Measurements from ENCODE around the gene CYP4A22.
"Not testable (repeated sequence)": the region's sequence is repeated elsewhere in the genome, so short reads cannot be mapped to it uniquely, and the experiment has no call there.

The CYP4A22 gene

GRCh38 chr1:47137198-47137597 is at the start of gene CYP4A22:
Gene CYP4A22, plus strand, starts transcription at chr1:47137441. Its CDS starts 45 bp downstream, at chr1:47137486.
- no peak for DNase-seq

- peak in 4 of 56 donors; percentile 1 to 46 (median 2) for DNase-seq
These were observed 47.9 kb upstream of the CYP4A22 start for GRCh38 chr1:47089356-47089755.

- DNase-seq, result not testable (repeated sequence)
These were observed 45.8 kb upstream of the CYP4A22 start for GRCh38 chr1:47091476-47091875.

GRCh38 chr1:47104816-47105215 is 32.4 kb upstream of the CYP4A22 start:
- no peak for DNase-seq

- no peak for DNase-seq
These were observed 30.4 kb upstream of the CYP4A22 start for GRCh38 chr1:47106792-47107191.

- not testable (repeated sequence) for DNase-seq
These were observed 29.2 kb upstream of the CYP4A22 start for GRCh38 chr1:47107851-47108574.

- not testable (repeated sequence) for DNase-seq
These were observed 27.8 kb upstream of the CYP4A22 start for GRCh38 chr1:47109482-47109881.

- DNase-seq, result no peak
These were observed 24.1 kb upstream of the CYP4A22 start for GRCh38 chr1:47113178-47113577.

GRCh38 chr1:47121039-47121438 is 16.2 kb upstream of the CYP4A22 start:
- not testable (repeated sequence) for DNase-seq

- not testable (repeated sequence) for DNase-seq
These were observed 12.4 kb upstream of the CYP4A22 start for GRCh38 chr1:47124834-47125233.

- not testable (repeated sequence) for DNase-seq
These were observed 10.2 kb upstream of the CYP4A22 start for GRCh38 chr1:47126997-47127396.

- no peak for DNase-seq
These were observed 9.0 kb upstream of the CYP4A22 start for GRCh38 chr1:47128221-47128620.

- not testable (repeated sequence) for DNase-seq
These were observed 8.4 kb upstream of the CYP4A22 start for GRCh38 chr1:47128854-47129253.

GRCh38 chr1:47129489-47130230 is 7.6 kb upstream of the CYP4A22 start:
- DNase-seq, result not testable (repeated sequence)

GRCh38 chr1:47132665-47133064 is 4.6 kb upstream of the CYP4A22 start:
- not testable (repeated sequence) for DNase-seq

- no peak for DNase-seq
These were observed 829 bp downstream of the CYP4A22 start for GRCh38 chr1:47137925-47138615.

GRCh38 chr1:47140358-47140757 is 3.1 kb downstream of the CYP4A22 start:
- DNase-seq, result not testable (repeated sequence)

- not testable (repeated sequence) for DNase-seq
These were observed 6.4 kb downstream of the CYP4A22 start for GRCh38 chr1:47143654-47144053.

GRCh38 chr1:47146495-47146894 is 9.3 kb downstream of the CYP4A22 start:
- DNase-seq, result not testable (repeated sequence)

GRCh38 chr1:47147047-47147785 is 10.0 kb downstream of the CYP4A22 start:
- no peak for DNase-seq

GRCh38 chr1:47149162-47149561 is 11.9 kb downstream of the CYP4A22 start:
- DNase-seq, result not testable (repeated sequence)
